Neural progenitor cell (in vitro differentiated cells): Measurements from ENCODE around the gene MEIS2. TPM values are rescaled to one million over a fixed set of nuclear protein-coding genes. Genes with fewer than 3 reads are reported as not detected.

Experiments
- DNase-seq: peaks from one replicate; pipeline ENCODE4 v3.0.0-alpha.2; 2016; ENCODE audit warnings: low spot score
- H2AFZ ChIP-seq: fragments of 200-600 bp; sonication (generic); replicated peaks from 2 replicates; pipeline ENCODE4 v1.6.1; 2016; ENCODE audit warnings: antibody characterized with exemption
- H3F3A ChIP-seq: fragments of 200-600 bp; sonication (generic); 2 replicates; pipeline ENCODE4 v1.6.1; 2016; ENCODE audit warnings: antibody characterized with exemption, low read depth
- H3K27ac ChIP-seq: fragments of 200-600 bp; sonication (generic); 2 replicates; pipeline ENCODE4 v1.5.1; 2016; ENCODE audit warnings: mild to moderate bottlenecking
- H3K27me3 ChIP-seq: fragments of 200-600 bp; sonication (generic); 2 replicates; pipeline ENCODE4 v1.6.1; 2016; ENCODE audit warnings: mild to moderate bottlenecking, moderate library complexity
- H3K36me3 ChIP-seq: fragments of 200-600 bp; sonication (generic); 2 replicates; pipeline ENCODE4 v1.5.1; 2016
- H3K4me1 ChIP-seq: fragments of 200-600 bp; sonication (generic); 2 replicates; pipeline ENCODE4 v1.6.1; 2016; ENCODE audit warnings: mixed run types
- H3K4me2 ChIP-seq: fragments of 200-600 bp; sonication (generic); 2 replicates; pipeline ENCODE4 v1.6.1; 2016
- H3K4me3 ChIP-seq: fragments of 200-600 bp; sonication (generic); 2 replicates; pipeline ENCODE4 v1.5.1; 2016
- H3K79me2 ChIP-seq: fragments of 200-600 bp; sonication (generic); 2 replicates; pipeline ENCODE4 v1.6.1; 2016; ENCODE audit warnings: low read depth
- H3K9ac ChIP-seq: fragments of 200-600 bp; sonication (generic); 2 replicates; pipeline ENCODE4 v1.6.1; 2016
- H3K9me3 ChIP-seq: fragments of 200-600 bp; sonication (generic); 2 replicates; pipeline ENCODE4 v1.5.1; 2016; ENCODE audit warnings: low read depth
- H4K20me1 ChIP-seq: fragments of 200-600 bp; sonication (generic); 2 replicates; pipeline ENCODE4 v1.6.1; 2016; ENCODE audit warnings: low read depth
- H3K27ac Mint-ChIP-seq: 3 replicates; pipeline ENCODE4 v1.8.0; 2021; ENCODE audit warnings: mixed read lengths
- H3K27me3 Mint-ChIP-seq: 2 replicates; pipeline ENCODE4 v1.8.0; 2022; ENCODE audit warnings: low read depth, mild to moderate bottlenecking, inconsistent platforms, moderate library complexity, mixed read lengths; ENCODE audit not compliant: insufficient read depth
- H3K36me3 Mint-ChIP-seq: 3 replicates; pipeline ENCODE4 v1.8.0; 2021; ENCODE audit warnings: mixed read lengths
- H3K4me1 Mint-ChIP-seq: 3 replicates; pipeline ENCODE4 v1.8.0; 2021; ENCODE audit warnings: mixed read lengths
- H3K4me3 Mint-ChIP-seq: 3 replicates; pipeline ENCODE4 v1.8.0; 2021; ENCODE audit warnings: mild to moderate bottlenecking, moderate library complexity, mixed read lengths
- H3K9me3 Mint-ChIP-seq: 3 replicates; pipeline ENCODE4 v1.8.0; 2020; ENCODE audit warnings: mixed read lengths
- EZH2 ChIP-seq: fragments of 200-600 bp; sonication (generic); IDR thresholded peaks from 2 replicates; pipeline ENCODE4 v1.6.1; 2017; ENCODE audit warnings: antibody characterized with exemption, mild to moderate bottlenecking, moderate library complexity
- EZH2phosphoT487 ChIP-seq: fragments of 200-600 bp; sonication (generic); IDR thresholded peaks from 2 replicates; pipeline ENCODE4 v1.6.1; 2017; ENCODE audit warnings: antibody characterized with exemption
- total RNA-seq: library from RNA; depleted of rRNA; stranded (reverse); fragments of >200 nt; gene quantifications from 2 replicates; pipeline ENCODE4 v1.2.3, GENCODE V29; 2015; ENCODE audit warnings: low replicate concordance
- TF ChIP-seq, protein P1 (sequence below): fragments of 200-600 bp; sonication (generic); IDR thresholded peaks from 2 replicates; pipeline ENCODE4 v1.5.1; 2017; ENCODE audit warnings: antibody characterized with exemption, mild to moderate bottlenecking

MEIS2 gene
- total RNA-seq, 1 donor from 2014 or later: 18.3 TPM

DNA sequence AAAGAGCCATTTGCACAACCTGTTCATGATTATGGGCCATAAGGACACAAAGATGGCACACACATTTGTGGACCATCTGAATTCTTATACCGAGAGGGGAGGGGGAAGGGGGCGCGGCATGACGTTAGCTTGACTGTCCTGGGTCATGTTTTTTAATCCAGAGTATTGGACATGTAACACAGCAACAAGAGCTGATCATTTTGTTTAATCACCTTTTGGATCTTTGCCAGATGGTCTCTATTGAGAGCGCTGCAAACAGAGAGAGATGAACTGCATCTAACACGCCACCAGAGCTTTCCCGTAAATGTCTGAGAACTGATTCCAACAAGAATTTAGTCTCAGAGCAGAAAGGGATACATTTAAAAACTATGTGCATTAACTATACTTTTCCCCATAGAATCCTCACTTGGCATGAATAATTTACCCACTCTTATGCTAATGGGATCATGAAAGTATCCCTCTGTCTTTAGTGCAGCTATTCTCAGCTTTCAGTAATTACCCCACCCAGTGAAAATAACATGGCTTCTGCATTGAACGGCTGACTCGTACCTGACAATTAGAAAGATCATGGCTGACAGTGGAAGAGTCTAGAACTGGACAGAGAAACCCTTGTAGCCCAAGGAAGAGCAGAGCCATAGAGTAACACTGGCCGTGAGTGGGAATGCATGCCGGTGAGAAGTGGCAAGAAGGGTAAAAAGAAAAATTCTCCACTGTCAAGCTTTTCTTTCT lies 22.6 kb downstream of the MEIS2 start:
- H3K9me3 ChIP-seq: no peaks in the 10 kb centered on the region
- H3K79me2 ChIP-seq: no peaks in the 10 kb centered on the region
- Mint-ChIP-seq H3K9me3 (no peaks in the 10 kb centered on the region), H3K4me1 (peaks cover 10% of the 10 kb centered on the region), H3K27ac (no peak overlapping the region), H3K36me3 (peaks cover 2% of the 10 kb centered on the region), H3K27me3 (peaks cover 2% of the 10 kb centered on the region), H3K4me3 (no peak overlapping the region)
- no peak overlapping the region for H3K4me2 ChIP-seq
- H3K36me3 ChIP-seq: no peaks in the 10 kb centered on the region
- no peaks in the 10 kb centered on the region for H4K20me1 ChIP-seq
- H3K4me1 ChIP-seq: peaks cover 12% of the 10 kb centered on the region
- H3F3A ChIP-seq: no peaks in the 10 kb centered on the region
- no peak overlapping the region for H3K9ac ChIP-seq
- H3K27me3 ChIP-seq: no peaks in the 10 kb centered on the region
- H3K27ac ChIP-seq: no peak overlapping the region
- TF ChIP-seq EZH2phosphoT487: no peak
- no peak overlapping the region for H2AFZ ChIP-seq
- no peak for DNase-seq
- H3K4me3 ChIP-seq: no peak overlapping the region

DNA sequence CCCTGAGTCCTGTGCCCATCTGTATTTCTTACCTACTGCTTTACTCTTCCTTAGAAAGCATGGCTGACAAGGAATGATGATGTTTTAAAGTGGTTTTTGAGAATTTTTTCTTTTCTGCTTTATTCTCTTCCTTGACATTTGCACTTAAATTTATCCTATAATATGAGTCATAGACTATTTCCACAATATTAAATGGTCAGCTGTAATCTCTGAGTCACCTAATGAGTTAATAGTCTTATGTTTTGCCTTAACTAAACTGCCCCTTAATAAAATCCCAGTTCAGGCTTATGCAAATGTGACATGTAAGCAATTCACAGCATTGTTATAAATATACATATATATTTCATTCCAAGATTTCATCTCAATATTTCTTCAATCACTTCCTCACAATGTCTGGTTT lies 23.8 kb downstream of the MEIS2 start:
- no peaks in the 10 kb centered on the region for H3F3A ChIP-seq
- Mint-ChIP-seq H3K4me3 (no peak overlapping the region), H3K27ac (no peak overlapping the region), H3K27me3 (peaks cover 2% of the 10 kb centered on the region), H3K36me3 (no peaks in the 10 kb centered on the region), H3K4me1 (peaks cover 10% of the 10 kb centered on the region), H3K9me3 (no peaks in the 10 kb centered on the region)
- no peaks in the 10 kb centered on the region for H3K36me3 ChIP-seq
- H3K9ac ChIP-seq: no peak overlapping the region
- H3K27me3 ChIP-seq: no peaks in the 10 kb centered on the region
- no peaks in the 10 kb centered on the region for H4K20me1 ChIP-seq
- H3K79me2 ChIP-seq: no peaks in the 10 kb centered on the region
- DNase-seq: no peak
- no peak overlapping the region for H3K4me2 ChIP-seq
- H3K9me3 ChIP-seq: no peaks in the 10 kb centered on the region
- TF ChIP-seq, protein P1, sequence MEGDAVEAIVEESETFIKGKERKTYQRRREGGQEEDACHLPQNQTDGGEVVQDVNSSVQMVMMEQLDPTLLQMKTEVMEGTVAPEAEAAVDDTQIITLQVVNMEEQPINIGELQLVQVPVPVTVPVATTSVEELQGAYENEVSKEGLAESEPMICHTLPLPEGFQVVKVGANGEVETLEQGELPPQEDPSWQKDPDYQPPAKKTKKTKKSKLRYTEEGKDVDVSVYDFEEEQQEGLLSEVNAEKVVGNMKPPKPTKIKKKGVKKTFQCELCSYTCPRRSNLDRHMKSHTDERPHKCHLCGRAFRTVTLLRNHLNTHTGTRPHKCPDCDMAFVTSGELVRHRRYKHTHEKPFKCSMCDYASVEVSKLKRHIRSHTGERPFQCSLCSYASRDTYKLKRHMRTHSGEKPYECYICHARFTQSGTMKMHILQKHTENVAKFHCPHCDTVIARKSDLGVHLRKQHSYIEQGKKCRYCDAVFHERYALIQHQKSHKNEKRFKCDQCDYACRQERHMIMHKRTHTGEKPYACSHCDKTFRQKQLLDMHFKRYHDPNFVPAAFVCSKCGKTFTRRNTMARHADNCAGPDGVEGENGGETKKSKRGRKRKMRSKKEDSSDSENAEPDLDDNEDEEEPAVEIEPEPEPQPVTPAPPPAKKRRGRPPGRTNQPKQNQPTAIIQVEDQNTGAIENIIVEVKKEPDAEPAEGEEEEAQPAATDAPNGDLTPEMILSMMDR: no peak
- TF ChIP-seq EZH2: no peak
- TF ChIP-seq EZH2phosphoT487: no peak
- H3K4me3 ChIP-seq: no peak overlapping the region
- H3K4me1 ChIP-seq: peaks cover 9% of the 10 kb centered on the region
- no peak overlapping the region for H3K27ac ChIP-seq
- no peak overlapping the region for H2AFZ ChIP-seq

DNA sequence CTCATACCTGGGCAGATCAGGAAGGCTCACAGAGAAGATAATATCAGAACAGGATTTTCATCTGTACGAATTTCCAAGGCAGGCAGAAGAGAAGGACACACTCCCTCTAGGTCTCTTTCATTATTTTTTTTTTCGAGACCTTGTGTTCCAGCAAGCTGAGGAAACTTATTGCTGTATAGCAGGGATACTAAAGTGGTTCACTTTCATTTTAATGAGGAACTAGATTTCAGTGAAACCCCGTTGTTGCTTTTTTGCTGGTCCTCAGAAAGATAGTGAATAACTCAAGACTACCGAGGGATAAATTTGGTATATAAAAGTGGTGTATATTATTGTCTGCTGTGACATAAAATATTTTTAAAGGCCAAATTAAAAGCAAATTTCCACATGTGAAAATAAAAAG lies 24.6 kb downstream of the MEIS2 start:
- Histone ChIP-seq H3F3A (no peaks in the 10 kb centered on the region), H3K4me2 (no peak overlapping the region), H3K9ac (no peak overlapping the region), H3K4me1 (peaks cover 9% of the 10 kb centered on the region), H3K79me2 (no peaks in the 10 kb centered on the region), H3K9me3 (no peaks in the 10 kb centered on the region), H3K4me3 (no peak overlapping the region), H2AFZ (no peak overlapping the region), H3K36me3 (no peaks in the 10 kb centered on the region), H3K27me3 (no peaks in the 10 kb centered on the region), H3K27ac (no peak overlapping the region), H4K20me1 (no peaks in the 10 kb centered on the region)
- no peaks in the 10 kb centered on the region for H3K9me3 Mint-ChIP-seq
- H3K27me3 Mint-ChIP-seq: peaks cover 2% of the 10 kb centered on the region
- no peak overlapping the region for H3K27ac Mint-ChIP-seq
- TF ChIP-seq EZH2phosphoT487 (no peak), EZH2 (no peak)
- TF ChIP-seq, protein P1: no peak
- peaks cover 10% of the 10 kb centered on the region for H3K4me1 Mint-ChIP-seq
- no peak overlapping the region for H3K4me3 Mint-ChIP-seq
- no peaks in the 10 kb centered on the region for H3K36me3 Mint-ChIP-seq
- DNase-seq: no peak

DNA sequence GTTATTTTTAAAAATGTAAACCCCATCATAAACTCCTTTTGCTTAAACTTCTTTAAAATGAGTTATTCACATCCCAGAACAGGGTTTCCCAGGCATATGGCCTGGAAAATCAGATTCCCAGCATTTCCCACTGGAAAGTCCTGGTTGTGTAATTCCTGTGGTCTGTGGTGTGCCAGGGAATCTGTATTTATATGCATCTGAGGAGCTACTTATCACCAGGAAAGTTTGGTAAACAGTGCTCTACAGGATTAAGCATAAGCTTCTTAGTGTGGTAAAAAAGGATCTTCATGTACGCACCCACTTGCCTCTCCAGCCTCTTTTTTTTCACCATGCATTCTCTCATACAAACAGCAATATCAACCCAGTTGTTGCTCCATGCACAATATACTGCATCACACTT lies 28.2 kb downstream of the MEIS2 start:
- no peak overlapping the region for H3K9ac ChIP-seq
- no peaks in the 10 kb centered on the region for H3K79me2 ChIP-seq
- no peaks in the 10 kb centered on the region for H3K27me3 ChIP-seq
- Mint-ChIP-seq H3K4me3 (no peak overlapping the region), H3K27me3 (peaks cover 2% of the 10 kb centered on the region), H3K27ac (no peak overlapping the region), H3K9me3 (no peaks in the 10 kb centered on the region), H3K36me3 (no peaks in the 10 kb centered on the region), H3K4me1 (no peaks in the 10 kb centered on the region)
- DNase-seq: no peak
- TF ChIP-seq EZH2: no peak
- TF ChIP-seq, protein P1: no peak
- TF ChIP-seq EZH2phosphoT487: no peak
- no peak overlapping the region for H3K27ac ChIP-seq
- H4K20me1 ChIP-seq: no peaks in the 10 kb centered on the region
- H3K9me3 ChIP-seq: no peaks in the 10 kb centered on the region
- no peak overlapping the region for H3K4me3 ChIP-seq
- no peak overlapping the region for H2AFZ ChIP-seq
- peaks cover 2% of the 10 kb centered on the region for H3K4me1 ChIP-seq
- no peaks in the 10 kb centered on the region for H3F3A ChIP-seq
- H3K4me2 ChIP-seq: no peak overlapping the region
- H3K36me3 ChIP-seq: no peaks in the 10 kb centered on the region
